Mesenchymal stem cell (in vitro differentiated cells and primary cell): ENCODE data around the gene IL27RA.
"Not testable (repeated sequence)": the region's sequence is repeated elsewhere in the genome, so short reads cannot be mapped to it uniquely, and the experiment has no call there.

Experiments used
- DNase-seq: peaks from one replicate; pipeline ENCODE4 v3.0.0-alpha.2; 2013
- H2AFZ ChIP-seq: one replicate; pipeline ENCODE4 v1.6.1; 2013; ENCODE audit warnings: low read depth, mild to moderate bottlenecking, control low read depth, inconsistent platforms, low read length, moderate library complexity
- H2AK5ac ChIP-seq: 2 replicates; pipeline ENCODE4 v1.6.1; 2013; ENCODE audit warnings: low read length, moderate library complexity, mild to moderate bottlenecking, inconsistent platforms; ENCODE audit not compliant: severe bottlenecking
- H2BK120ac ChIP-seq: one replicate; pipeline ENCODE4 v1.6.1; 2013; ENCODE audit warnings: low read depth, mild to moderate bottlenecking, inconsistent platforms, low read length, moderate library complexity
- H2BK12ac ChIP-seq, 2 experiments: one replicate each; pipeline ENCODE4 v1.6.1; 2013; ENCODE audit warnings: inconsistent platforms in 2 of 2, low read length in 2 of 2, mild to moderate bottlenecking in 2 of 2, moderate library complexity in 2 of 2, control low read depth in 1 of 2
- H2BK15ac ChIP-seq: one replicate; pipeline ENCODE4 v1.6.1; 2013; ENCODE audit warnings: mild to moderate bottlenecking, low read depth, inconsistent platforms; ENCODE audit not compliant: poor library complexity, severe bottlenecking
- H2BK5ac ChIP-seq: 2 replicates; pipeline ENCODE4 v1.6.1; 2013; ENCODE audit warnings: low read depth, mild to moderate bottlenecking, low read length, control low read depth, inconsistent platforms; ENCODE audit not compliant: poor library complexity, severe bottlenecking
- H3K14ac ChIP-seq, 2 experiments: one replicate each; pipeline ENCODE4 v1.6.1; 2013; ENCODE audit warnings: inconsistent platforms in 2 of 2, low read length in 2 of 2, control low read depth in 1 of 2, mild to moderate bottlenecking in 1 of 2, moderate library complexity in 1 of 2
- H3K18ac ChIP-seq, 2 experiments: one replicate each; pipeline ENCODE4 v1.6.1; 2013; ENCODE audit warnings: inconsistent platforms in 2 of 2, low read length in 2 of 2, control low read depth in 1 of 2, low read depth in 1 of 2, mild to moderate bottlenecking in 1 of 2
- H3K23ac ChIP-seq, 2 experiments: one replicate each; pipeline ENCODE4 v1.6.1; 2013; ENCODE audit warnings: inconsistent platforms in 2 of 2, low read length in 2 of 2, mild to moderate bottlenecking in 2 of 2, moderate library complexity in 2 of 2, control low read depth in 1 of 2
- H3K27ac ChIP-seq: 2 replicates; pipeline ENCODE4 v1.5.1; 2013; ENCODE audit warnings: mild to moderate bottlenecking, moderate library complexity, low read length, control low read depth, inconsistent platforms; ENCODE audit not compliant: poor library complexity, severe bottlenecking
- H3K27me3 ChIP-seq, 2 experiments: 2 replicates each; pipeline versions ENCODE4 v1.6.1 to v1.7.0; 2013; ENCODE audit warnings: low read length in 2 of 2, mild to moderate bottlenecking in 2 of 2, moderate library complexity in 2 of 2, control low read depth in 1 of 2, inconsistent platforms in 1 of 2; ENCODE audit not compliant: control insufficient read depth in 1 of 2, insufficient read depth in 1 of 2
- H3K36me3 ChIP-seq, 2 experiments: 2 replicates each; pipeline versions ENCODE4 v1.6.1 to v1.7.0; 2013; ENCODE audit warnings: low read length in 2 of 2, control low read depth in 1 of 2, inconsistent platforms in 1 of 2, low read depth in 1 of 2, mild to moderate bottlenecking in 1 of 2; ENCODE audit not compliant: insufficient read depth in 2 of 2, control insufficient read depth in 1 of 2
- H3K4ac ChIP-seq, 2 experiments: one replicate each; pipeline ENCODE4 v1.6.1; 2013; ENCODE audit warnings: inconsistent platforms in 2 of 2, low read length in 2 of 2, mild to moderate bottlenecking in 2 of 2, moderate library complexity in 2 of 2, control low read depth in 1 of 2, low read depth in 1 of 2
- H3K4me1 ChIP-seq: 2 replicates; pipeline ENCODE4 v1.6.1; 2013; ENCODE audit warnings: low read depth, low read length, control low read depth; ENCODE audit not compliant: control insufficient read depth, insufficient read depth
- H3K4me2 ChIP-seq: 2 replicates; pipeline ENCODE4 v1.6.1; 2013; ENCODE audit warnings: low read length, mild to moderate bottlenecking, inconsistent platforms; ENCODE audit not compliant: poor library complexity, severe bottlenecking
- H3K4me3 ChIP-seq, 2 experiments: 2 replicates each; pipeline versions ENCODE4 v1.5.1 to v1.7.0; 2013; ENCODE audit warnings: low read length in 2 of 2, mild to moderate bottlenecking in 2 of 2, control low read depth in 1 of 2, low read depth in 1 of 2; ENCODE audit not compliant: insufficient read depth in 1 of 2
- H3K79me1 ChIP-seq: replicated peaks from 2 replicates; pipeline ENCODE4 v1.6.1; 2013; ENCODE audit warnings: mild to moderate bottlenecking, control low read depth, low read length, inconsistent platforms; ENCODE audit not compliant: poor library complexity, severe bottlenecking
- H3K9ac ChIP-seq: 2 replicates; pipeline ENCODE4 v1.7.0; 2013; ENCODE audit warnings: mild to moderate bottlenecking, low read length, moderate library complexity
- H3K9me3 ChIP-seq: 2 replicates; pipeline ENCODE4 v1.7.0; 2013; ENCODE audit warnings: mild to moderate bottlenecking, low read length; ENCODE audit not compliant: control insufficient read depth
- H4K8ac ChIP-seq: one replicate; pipeline ENCODE4 v1.6.1; 2013; ENCODE audit warnings: inconsistent platforms, mild to moderate bottlenecking, low read length, moderate library complexity
- H4K91ac ChIP-seq: one replicate; pipeline ENCODE4 v1.6.1; 2013; ENCODE audit warnings: mild to moderate bottlenecking, low read length, inconsistent platforms
- WGBS: methylation state at CpG from one replicate; pipeline ENCODE4 v1.1.7; 2013; ENCODE audit warnings: mixed read lengths; 5-methylcytosine and 5-hydroxymethylcytosine counted together

Gene IL27RA

DNA sequence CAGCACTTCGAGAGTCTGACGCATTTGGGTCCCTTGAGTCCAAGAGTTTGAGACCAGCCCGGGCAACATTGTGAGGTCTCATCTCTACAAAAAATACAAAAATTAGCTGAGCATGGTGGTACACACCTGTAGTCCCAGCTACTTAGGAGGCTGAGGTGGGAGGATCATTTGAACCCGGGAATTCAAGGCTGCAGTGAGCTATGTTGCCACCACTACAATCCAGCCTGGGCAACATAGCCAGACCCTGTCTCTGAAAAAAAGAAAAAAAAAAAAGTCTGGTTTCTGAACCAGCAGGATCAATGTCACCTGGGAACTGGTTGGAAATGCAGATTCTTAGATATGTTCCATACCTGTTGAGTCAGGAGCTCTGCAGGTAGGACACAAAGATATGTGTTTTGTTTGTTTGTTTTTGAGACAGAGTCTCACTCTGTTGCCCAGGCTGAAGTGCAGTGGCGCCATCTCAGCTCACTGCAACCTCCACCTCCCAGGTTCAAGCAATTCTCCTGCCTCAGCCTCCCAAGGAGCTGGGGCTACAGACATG lies 4.8 kb upstream of the IL27RA start:
- H3K23ac ChIP-seq, H3K9ac ChIP-seq, DNase-seq, H3K14ac ChIP-seq, H3K36me3 ChIP-seq, H2AFZ ChIP-seq, H3K9me3 ChIP-seq, H4K8ac ChIP-seq, H3K79me1 ChIP-seq, H2BK12ac ChIP-seq, H2BK5ac ChIP-seq, H2AK5ac ChIP-seq, H2BK120ac ChIP-seq, H2BK15ac ChIP-seq, H3K4me2 ChIP-seq, H3K4me3 ChIP-seq, H3K4me1 ChIP-seq, H3K27ac ChIP-seq, H3K18ac ChIP-seq, H4K91ac ChIP-seq, H3K4ac ChIP-seq: not testable (repeated sequence)
- WGBS: 98% methylated on average over 4 of the region's 5 CpGs
- peaks cover 8 to 33% of the 10 kb centered on the region in 2 experiments for H3K27me3 ChIP-seq

DNA sequence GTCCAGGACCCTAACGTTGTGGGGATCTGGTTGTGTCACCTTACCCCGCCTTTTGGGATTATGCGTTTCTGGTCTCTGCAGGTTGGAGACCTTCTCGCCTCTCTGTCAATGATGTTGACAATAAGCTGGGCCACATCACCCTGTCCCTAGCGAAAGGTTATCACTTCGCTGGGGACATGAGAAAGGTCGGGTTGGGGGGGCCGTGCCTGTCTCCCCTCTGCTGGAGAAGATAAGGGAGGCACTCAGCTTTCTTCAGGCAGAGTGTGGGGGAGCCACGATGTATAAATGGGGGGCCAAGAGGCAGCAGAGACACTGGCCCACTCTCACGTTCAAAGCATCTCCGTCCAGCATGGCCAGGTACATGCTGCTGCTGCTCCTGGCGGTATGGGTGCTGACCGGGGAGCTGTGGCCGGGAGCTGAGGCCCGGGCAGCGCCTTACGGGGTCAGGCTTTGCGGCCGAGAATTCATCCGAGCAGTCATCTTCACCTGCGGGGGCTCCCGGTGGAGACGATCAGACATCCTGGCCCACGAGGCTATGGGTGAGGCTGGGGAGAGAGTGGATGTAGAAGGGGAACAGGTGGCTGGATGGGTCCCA lies 3.6 kb upstream of the IL27RA start, which contains the start of gene RLN3:
Gene RLN3 (plus strand): TSS at position 293 of the 595 bp plus-strand sequence. CDS start 57 bp downstream, at position 350.
- Histone ChIP-seq H2AK5ac (no peak within 1 kb of the TSS), H3K4ac (no peak within 1 kb of the TSS), H3K18ac (no peak within 1 kb of the TSS), H3K23ac (no peak within 1 kb of the TSS), H3K27ac (no peak within 1 kb of the TSS), H3K9me3 (no peaks in the 10 kb centered on the region), H3K79me1 (no peaks in the 10 kb centered on the region), H3K27me3 (peaks cover 8 to 39% of the 10 kb centered on the region in 2 experiments), H3K4me1 (peaks cover 11% of the 10 kb centered on the region), H2BK120ac (no peak within 1 kb of the TSS), H3K14ac (peak within 1 kb of the TSS in 1 of 2 experiments; percentile 10), H4K91ac (no peak within 1 kb of the TSS), H3K36me3 (no peaks in the 10 kb centered on the region), H2BK5ac (no peak within 1 kb of the TSS), H3K4me2 (no peak within 1 kb of the TSS), H2BK12ac (no peak within 1 kb of the TSS), H2BK15ac (no peak within 1 kb of the TSS), H2AFZ (no peak within 1 kb of the TSS), H4K8ac (no peak within 1 kb of the TSS), H3K9ac (no peak within 1 kb of the TSS), H3K4me3 (no peak within 1 kb of the TSS)
- DNase-seq: no peak
- 85% methylated on average over 24 of the region's 24 CpGs for WGBS

DNA sequence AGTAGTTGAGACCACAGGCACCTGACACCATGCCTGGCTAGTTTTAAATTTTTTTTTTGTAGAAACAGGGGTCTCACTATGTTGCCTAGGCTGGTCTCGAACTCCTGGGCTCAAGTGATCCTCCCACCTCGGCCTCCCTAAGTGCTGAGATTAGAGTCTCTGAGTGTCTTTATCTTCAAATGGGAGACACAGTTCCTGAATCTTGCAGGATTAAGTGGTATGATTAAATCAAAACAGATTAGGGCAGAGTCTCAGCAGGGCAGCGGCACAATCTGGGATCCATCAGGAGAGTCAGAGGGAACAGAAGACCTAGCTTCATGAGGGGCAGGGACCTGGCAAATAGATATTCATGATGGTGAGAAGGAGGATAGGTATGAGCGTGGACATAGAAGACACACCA lies 2.7 kb upstream of the IL27RA start:
- Histone ChIP-seq H3K14ac (no peak overlapping the region), H2BK12ac (no peak overlapping the region), H3K79me1 (no peaks in the 10 kb centered on the region), H3K36me3 (no peaks in the 10 kb centered on the region), H4K91ac (no peak overlapping the region), H3K4ac (no peak overlapping the region), H3K9ac (no peak overlapping the region), H3K27me3 (peaks cover 8 to 39% of the 10 kb centered on the region in 2 experiments), H4K8ac (no peak overlapping the region), H3K4me2 (no peak overlapping the region), H2BK120ac (no peak overlapping the region), H3K23ac (no peak overlapping the region), H3K27ac (no peak overlapping the region), H3K4me3 (no peak overlapping the region), H2AFZ (no peak overlapping the region), H3K4me1 (peaks cover 11% of the 10 kb centered on the region), H3K9me3 (no peaks in the 10 kb centered on the region), H2BK15ac (no peak overlapping the region), H2AK5ac (no peak overlapping the region), H2BK5ac (no peak overlapping the region), H3K18ac (no peak overlapping the region)
- 85% methylated on average over 4 of the region's 4 CpGs for WGBS
- DNase-seq: no peak

DNA sequence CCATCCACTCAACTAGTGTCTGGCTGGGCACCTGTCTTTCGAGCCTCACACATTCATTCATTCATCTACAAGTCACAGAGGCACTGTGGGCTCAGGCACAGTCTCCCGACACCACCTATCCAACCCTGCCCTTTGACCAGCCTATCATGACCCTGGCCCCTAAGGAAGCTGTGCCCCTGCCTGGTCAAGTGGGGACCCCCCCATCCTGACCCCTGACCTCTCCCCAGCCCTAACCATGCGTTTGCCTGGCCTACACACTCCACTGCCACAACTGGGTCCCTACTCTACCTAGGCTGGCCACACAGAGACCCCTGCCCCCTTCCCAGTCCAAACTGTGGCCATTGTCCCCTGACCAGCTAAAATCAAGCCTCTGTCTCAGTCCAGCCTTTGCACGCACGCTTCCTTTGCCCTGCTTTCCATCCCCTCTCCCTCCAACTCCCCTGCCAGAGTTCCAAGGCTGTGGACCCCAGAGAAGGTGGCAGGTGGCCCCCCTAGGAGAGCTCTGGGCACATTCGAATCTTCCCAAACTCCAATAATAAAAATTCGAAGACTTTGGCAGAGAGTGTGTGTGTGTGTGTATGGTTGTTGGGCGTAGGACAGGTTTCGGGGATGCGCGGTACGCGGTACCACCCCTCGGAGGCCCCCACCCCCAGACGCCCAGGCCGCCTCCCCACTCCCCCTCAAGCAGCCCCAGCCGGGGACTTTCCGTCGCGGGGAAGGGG lies 404 bp upstream of the IL27RA start:
- no peak overlapping the region for H3K27ac ChIP-seq
- no peaks in the 10 kb centered on the region for H3K36me3 ChIP-seq
- peaks cover 11% of the 10 kb centered on the region for H3K4me1 ChIP-seq
- peaks cover 8 to 39% of the 10 kb centered on the region in 2 experiments for H3K27me3 ChIP-seq
- no peak overlapping the region for H2BK15ac ChIP-seq
- H2BK120ac ChIP-seq: peak overlapping the region; percentile 64
- H3K23ac ChIP-seq: peak overlapping the region in 1 of 2 experiments; percentile 42
- H3K79me1 ChIP-seq: no peaks in the 10 kb centered on the region
- peak overlapping the region in 1 of 2 experiments; percentile 65 for H3K4me3 ChIP-seq
- H2BK12ac ChIP-seq: no peak overlapping the region
- H3K9me3 ChIP-seq: no peaks in the 10 kb centered on the region
- peak overlapping the region; percentile 57 for H3K9ac ChIP-seq
- H2AFZ ChIP-seq: peak overlapping the region; percentile 55
- no peak for DNase-seq
- H4K8ac ChIP-seq: no peak overlapping the region
- H2AK5ac ChIP-seq: no peak overlapping the region
- peak overlapping the region in 1 of 2 experiments; percentile 86 for H3K18ac ChIP-seq
- H3K14ac ChIP-seq: peak overlapping the region in 1 of 2 experiments; percentile 59
- H4K91ac ChIP-seq: peak overlapping the region; percentile 52
- WGBS: 33% methylated on average over 11 of the region's 20 CpGs
- H2BK5ac ChIP-seq: no peak overlapping the region
- no peak overlapping the region for H3K4ac ChIP-seq
- peak overlapping the region; percentile 98 for H3K4me2 ChIP-seq
